Breast epithelium (tissue), 3 donors: ENCODE measurements around the gene SNCB.

Source experiments
- POLR2A ChIP-seq: fragments of 450-650 bp; IDR thresholded peaks from one replicate; pipeline ENCODE4 v1.6.1; 2016; ENCODE audit warnings: antibody characterized with exemption, mild to moderate bottlenecking, moderate library complexity
- POLR2AphosphoS5 ChIP-seq, 3 donors: sonication (generic); formaldehyde crosslinking; IDR thresholded peaks; one replicate each; pipeline ENCODE4 v1.6.1; 2017; ENCODE audit warnings: antibody characterized with exemption in 3 of 3
- TF ChIP-seq, protein P1 (sequence below), 3 donors: fragments of 450-650 bp; IDR thresholded peaks; one replicate each; pipeline ENCODE4 v1.5.1; 2016 to 2017; ENCODE audit warnings: antibody characterized with exemption in 3 of 3, mild to moderate bottlenecking in 3 of 3, moderate library complexity in 3 of 3

DNA sequence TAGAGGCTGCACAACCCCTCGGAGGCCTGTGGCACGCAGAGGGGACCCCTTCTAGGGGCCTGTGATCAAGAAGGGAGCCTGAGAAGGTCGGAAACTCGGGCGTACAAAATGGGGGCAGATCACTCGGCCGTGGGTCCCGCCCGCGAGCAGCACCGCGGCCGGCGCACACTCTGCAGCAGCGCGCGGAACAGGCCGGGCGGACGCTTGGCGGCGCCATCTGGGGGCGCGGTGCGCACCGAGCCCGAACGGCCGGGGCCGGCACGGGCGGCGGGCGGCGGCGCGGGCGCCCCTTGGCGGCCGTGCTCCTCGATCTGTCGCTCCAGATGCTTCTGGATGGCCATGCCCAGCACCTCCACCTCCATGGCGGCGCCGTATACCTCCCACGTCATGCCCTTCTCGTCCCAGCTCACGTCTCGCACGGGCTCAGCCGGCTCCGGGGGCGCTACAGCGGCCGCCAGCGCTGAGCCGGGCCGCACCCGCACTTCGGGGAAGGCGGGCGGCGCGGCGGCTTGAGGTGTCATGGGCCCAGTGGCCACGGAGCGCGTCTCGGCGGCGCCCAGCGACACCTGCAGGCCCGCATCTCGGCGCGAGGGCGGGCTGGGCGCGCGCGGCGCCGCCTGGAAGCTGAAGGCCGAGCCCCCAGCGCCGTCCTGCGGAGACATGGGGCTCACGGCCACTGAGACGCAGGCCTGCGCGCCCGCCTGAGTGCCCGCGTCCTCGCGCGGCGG lies 33.5 kb downstream of the SNCB start:
- TF ChIP-seq POLR2A: no peak
- TF ChIP-seq, protein P1, sequence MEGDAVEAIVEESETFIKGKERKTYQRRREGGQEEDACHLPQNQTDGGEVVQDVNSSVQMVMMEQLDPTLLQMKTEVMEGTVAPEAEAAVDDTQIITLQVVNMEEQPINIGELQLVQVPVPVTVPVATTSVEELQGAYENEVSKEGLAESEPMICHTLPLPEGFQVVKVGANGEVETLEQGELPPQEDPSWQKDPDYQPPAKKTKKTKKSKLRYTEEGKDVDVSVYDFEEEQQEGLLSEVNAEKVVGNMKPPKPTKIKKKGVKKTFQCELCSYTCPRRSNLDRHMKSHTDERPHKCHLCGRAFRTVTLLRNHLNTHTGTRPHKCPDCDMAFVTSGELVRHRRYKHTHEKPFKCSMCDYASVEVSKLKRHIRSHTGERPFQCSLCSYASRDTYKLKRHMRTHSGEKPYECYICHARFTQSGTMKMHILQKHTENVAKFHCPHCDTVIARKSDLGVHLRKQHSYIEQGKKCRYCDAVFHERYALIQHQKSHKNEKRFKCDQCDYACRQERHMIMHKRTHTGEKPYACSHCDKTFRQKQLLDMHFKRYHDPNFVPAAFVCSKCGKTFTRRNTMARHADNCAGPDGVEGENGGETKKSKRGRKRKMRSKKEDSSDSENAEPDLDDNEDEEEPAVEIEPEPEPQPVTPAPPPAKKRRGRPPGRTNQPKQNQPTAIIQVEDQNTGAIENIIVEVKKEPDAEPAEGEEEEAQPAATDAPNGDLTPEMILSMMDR (IDR thresholded peaks at IDR 0.05): no peak
- TF ChIP-seq POLR2AphosphoS5 (IDR thresholded peaks at IDR 0.05): no peak
